Left hindlimb (tissue), 1 donor: ENCODE data around the gene BCL3.

ENCODE experiments used
- DNase-seq: peaks from one replicate; pipeline ENCODE4 v3.0.0-alpha.2; 2018

The BCL3 gene

DNA sequence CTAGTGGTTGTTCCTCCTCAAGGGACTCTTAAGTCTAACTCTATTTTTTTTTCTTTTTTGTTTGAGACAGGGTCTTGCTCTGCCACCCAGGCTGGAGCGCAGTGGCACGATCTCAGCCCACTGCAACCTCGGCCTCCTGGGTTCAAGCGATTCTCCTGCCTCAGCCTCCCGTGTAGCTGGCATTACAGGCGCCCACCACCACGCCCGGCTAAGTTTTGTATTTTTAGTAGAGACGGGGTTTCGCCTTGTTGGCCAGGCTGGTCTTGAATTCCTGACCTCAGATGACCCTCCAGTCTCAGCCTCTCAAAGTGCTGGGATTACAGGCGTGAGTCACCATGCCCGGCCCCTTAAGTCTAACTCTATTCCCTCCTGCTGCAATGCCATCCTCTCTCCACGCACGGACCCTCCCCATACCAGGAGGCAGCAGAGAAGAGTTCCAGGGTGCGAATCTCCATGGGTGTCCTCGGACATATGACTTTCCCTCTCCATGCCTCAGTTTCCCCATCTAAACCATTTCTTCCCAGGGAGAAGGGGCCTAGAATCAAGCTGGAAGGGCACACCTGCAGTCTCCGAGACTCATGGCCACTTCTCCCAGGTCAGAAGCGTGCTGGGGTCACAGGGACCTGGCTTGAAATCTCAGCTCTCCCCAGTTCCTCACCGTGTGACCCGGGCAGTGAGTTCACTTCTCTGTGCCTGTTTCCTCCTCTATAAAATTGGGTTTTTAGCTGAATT is 6.0 kb upstream of the BCL3 start:
- DNase-seq = no peak

DNA sequence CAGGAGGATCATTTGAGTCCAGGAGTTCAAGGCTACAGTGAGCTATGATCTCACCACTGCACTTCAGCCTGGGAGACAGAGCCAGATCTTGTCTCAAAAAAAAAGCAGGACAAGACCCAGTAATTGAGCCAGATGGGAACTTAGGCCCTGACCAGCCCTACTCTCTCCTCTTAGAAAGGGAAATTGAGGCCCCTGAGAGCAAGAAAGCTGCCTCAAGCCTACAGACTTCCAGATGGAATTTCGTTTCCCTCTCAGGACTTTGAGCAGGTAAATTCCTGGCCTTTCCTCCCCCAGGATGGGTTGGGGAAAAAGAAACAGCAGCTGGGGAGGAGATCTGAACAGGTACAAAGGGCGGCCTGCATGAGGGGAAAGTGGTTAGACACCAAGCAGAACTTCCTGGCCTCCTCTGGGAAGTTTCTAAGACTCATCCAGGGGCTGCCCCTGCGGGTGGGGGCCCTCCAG is 3.6 kb upstream of the BCL3 start:
- no peak for DNase-seq

DNA sequence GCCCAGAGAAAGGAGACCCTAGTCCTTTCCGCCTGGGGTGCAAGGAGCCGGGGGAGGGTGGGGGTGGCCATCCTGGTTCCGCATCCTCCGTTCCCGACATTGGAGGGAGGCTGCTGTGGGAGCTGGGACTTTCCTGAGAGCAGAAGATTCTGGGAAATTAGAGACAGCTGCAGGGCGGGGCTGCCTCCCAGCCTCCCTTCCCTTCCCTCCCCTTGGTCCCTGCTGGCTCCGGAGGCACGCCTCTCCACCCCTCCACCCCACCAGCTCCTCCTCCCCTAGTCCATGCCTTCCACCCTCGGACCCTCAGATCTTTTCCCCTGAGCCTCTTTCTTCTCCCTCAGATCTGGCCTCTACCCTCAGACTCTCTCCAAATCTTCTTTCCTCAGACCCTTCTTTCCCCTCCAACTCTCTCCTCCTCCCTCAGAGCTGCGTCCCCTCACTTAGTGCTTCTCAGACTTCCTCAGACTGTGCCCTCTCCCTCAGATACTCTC is 3.1 kb upstream of the BCL3 start:
- peak; percentile 88 for DNase-seq

DNA sequence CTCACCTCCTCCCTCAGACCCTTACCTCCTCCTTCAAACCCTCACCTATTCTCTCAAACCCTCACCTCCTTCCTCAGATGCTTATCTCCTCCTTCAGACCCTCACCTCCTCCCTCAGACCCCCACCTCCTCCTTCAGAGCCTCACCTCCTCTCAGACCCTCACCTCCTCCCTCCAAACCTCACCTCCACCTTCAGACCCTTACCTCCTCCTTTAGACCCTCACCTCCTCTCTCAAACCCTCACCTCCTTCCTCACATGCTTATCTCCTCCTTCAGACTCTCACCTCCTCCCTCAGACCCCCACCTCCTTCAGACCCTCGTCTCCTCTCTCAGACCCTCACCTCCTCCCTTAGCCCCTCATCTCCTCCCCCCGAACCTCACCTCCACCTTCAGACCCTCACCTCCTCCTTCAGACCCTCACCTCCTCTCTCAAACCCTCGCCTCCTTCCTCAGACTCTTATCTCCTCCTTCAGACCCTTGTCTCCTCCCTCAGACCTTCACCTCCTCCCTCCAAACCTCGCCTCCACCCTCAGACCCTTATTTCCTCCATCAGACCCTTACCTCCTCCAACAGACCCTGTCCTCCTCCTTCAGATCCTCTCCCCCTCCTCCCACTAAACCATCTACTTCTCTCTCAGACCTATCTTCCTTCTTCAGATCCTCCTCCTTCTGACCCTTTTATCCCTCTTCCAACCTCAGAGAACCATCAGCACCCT is 2.5 kb upstream of the BCL3 start:
- DNase-seq = no peak

DNA sequence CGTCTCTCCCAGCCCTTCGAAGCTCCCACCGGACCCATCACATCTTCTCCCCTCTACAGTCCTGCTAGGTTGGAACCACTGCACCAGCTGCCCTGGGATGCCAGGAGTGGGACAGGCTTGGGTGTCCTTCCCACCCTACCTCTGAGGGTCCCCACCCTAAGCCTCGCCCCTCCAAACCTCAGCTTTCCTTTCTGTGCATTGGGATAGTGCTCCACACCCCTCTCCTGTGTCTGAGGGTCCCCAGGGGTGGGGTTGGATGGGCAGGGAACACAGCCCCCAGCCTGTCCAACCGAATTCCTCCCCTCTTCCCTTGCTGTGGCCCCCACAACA is 1.9 kb upstream of the BCL3 start:
- no peak for DNase-seq

DNA sequence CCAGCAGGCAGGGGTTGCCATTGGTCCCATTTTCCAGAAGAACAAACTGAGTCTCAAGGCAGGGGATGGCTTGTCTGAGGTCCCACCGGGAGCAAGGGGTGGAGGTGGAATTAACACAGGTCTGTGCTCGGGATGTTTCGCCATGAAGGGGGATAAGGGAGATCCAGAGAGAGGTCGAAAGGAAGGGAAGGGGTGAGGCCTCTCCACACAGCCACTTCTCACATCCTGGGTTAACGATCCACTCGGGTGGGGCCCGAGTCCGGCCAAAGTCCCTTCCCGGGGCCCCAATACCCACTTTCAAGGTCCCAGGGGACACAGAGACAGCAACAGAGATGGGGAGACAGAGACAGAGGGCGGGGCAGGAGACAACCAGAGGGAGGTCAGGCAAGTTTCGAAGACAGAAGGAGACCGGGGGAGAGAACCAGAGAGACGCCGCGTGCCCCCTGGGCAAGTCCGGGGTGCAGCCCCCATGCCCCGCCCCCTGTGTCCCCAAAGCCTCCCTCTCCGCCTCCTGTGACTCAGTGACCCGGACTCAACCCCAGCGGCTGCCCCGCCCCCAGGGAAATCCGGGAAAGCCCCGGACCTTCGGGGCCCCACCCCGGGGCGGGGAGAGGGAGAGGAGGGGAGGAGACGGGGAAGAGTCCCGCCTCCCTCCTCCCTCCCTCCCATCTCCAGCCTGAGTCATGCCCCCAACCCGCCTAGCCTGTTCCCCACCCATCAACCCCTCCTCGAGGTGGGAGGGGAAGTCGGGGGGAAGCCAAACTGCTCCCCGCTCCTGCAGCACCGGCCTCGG is 1.4 kb upstream of the BCL3 start:
- peak; percentile 93 for DNase-seq

DNA sequence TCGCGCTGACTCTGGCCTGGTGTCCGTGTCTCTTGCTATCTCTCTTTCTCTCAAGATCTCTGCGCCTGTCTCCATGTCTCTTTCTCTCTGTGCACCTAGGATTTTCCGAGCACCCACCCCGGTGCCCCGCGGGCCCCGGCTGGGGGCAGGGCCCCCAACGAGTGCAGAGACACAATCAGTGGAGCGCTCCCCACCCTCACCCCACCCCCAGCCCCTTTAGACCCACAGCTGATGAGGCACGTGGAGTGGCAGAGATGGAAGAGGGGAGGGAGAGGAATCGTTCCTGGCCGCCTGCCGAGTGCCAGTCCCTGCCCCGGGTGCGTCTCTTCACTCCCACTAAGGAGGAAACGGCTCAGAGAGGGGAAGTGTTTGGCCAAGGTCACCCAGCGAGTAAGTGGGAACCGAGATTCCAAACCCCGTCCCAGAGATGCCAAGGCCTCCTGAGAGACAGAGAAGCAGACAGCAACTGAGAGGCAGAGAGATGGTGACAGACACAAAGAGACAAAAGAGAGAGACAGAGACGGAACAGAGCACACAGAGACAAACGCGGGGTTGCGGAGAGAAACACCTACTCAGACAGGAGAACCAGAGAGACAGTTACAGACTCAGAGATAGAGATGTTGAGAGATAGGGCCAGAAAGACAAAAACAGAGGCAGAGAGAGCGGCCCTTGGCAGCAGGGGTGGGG is 626 bp upstream of the BCL3 start:
- peak; percentile 74 for DNase-seq

DNA sequence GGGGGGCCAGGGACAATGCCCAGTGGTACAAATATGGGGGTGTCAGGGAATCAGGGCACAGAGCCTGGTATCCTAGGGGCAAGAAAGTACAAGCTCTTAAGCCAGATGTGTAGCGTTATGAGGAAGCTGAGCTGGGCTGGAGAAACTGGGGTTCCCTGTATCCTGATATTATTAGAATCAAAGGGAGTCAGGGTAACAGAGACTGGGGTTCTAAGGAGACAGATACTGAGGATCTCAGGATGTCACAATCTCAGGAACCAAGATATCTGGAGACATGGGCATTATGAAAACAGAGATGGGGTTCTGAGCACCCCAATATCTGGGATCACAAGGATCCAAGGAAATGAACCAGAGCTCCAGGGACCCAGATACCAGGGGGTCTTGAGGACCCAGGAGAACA is 784 bp downstream of the BCL3 start:
- DNase-seq = no peak

DNA sequence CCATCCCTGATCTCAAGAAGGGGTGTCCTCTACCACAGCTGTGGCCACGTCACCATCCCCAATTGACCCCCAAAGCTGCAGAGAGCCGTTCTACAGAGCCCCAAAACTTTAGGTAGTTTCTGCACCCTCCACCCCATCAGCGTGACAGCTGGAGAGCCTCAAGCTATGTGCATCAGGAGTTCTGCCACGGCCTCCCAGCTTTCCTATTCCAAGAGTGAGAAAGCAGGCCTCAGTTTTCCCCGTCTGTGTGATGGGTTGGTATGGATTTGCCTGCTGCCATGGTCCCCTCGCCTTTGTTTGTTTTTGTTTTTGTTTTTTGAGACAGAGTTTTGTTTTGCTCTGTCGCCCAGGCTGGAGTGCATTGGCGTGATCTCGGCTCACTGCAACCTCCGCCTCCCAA is 1.5 kb downstream of the BCL3 start:
- no peak for DNase-seq

DNA sequence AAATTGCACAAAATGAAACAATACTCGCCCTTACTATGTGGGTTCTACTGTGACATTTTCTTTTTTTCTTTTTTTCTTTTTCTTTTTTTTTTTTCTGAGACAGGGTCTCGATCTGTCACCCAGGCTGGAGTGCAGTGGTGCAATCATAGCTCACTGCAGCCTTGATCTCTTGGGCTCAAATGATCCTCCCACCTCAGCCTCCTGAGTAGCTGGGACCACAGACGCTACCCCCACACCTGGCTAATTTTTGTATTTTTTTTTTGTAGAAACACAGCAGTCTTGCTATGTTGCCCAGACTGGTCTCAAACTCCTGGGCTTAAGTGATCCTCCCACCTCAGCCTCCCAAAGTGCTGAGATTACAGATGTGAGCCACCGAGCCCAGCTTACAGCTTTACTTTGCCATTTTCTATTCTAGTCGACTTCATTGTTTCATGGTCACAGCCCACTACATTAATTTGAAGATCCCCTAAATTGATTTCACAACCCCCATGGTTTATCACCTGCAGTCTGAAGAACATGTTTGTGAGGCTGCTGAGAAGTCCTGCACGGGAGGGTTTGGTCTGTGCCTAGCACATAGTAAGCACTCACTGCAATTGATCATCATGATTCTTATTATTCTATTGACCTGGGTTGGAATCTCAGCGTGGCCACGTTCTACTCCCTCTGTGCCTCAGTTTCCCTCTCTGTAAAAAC is 3.8 kb downstream of the BCL3 start:
- no peak for DNase-seq

DNA sequence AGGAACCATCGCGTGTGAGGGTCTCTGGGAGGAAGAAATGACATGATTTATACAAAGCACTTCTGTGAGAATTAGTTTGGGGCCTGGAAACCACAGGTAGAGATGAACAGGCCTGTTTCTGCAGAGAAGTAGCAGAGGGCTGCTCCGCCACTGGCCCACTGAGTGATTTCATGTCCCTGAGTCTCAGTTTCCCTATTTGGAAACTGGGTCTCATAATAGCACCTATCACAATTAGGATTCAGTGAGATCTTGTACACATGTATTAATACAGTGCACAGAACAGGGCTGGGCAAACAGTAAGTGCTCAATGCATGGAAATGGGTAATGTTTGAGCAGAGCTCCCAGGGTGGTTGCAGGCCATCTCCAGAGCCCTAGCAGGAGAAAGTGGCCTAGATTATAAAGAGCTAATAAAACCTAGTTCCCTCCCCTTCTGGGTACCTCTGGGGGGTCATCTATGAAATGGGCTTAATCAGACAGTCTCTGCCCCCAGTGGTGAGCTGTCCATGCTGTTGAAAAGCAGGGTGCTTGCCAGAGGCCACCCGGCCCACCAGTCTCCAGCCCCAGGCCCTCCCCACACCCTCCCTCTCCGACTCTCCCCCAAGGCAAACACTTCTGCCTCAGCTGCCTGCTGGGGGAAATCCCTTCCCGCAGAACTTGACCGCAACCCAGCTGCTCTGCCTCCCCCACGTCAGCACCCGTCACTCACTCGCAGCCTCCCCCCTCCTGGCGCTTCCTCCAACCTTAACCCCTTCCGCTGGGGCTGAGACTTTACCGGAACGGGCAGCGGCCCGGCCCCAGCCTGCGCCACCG is 4.5 kb downstream of the BCL3 start:
- DNase-seq = peak; percentile 93

DNA sequence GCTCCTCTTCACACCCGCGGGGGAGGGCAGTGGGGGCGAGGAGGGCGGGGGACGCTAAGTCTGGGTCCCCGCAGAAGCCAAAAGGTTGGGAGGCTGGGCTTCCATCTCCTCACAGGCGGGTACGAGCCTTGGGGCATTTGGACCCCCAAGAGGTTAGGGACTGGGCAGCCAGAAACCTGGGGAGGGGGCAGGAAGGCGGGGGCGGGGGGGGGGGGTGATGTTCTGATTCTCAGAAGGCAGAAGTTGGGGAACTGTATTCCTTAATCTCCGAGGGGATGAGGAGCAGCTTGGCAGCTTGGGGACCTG is 5.1 kb downstream of the BCL3 start:
- DNase-seq = no peak

DNA sequence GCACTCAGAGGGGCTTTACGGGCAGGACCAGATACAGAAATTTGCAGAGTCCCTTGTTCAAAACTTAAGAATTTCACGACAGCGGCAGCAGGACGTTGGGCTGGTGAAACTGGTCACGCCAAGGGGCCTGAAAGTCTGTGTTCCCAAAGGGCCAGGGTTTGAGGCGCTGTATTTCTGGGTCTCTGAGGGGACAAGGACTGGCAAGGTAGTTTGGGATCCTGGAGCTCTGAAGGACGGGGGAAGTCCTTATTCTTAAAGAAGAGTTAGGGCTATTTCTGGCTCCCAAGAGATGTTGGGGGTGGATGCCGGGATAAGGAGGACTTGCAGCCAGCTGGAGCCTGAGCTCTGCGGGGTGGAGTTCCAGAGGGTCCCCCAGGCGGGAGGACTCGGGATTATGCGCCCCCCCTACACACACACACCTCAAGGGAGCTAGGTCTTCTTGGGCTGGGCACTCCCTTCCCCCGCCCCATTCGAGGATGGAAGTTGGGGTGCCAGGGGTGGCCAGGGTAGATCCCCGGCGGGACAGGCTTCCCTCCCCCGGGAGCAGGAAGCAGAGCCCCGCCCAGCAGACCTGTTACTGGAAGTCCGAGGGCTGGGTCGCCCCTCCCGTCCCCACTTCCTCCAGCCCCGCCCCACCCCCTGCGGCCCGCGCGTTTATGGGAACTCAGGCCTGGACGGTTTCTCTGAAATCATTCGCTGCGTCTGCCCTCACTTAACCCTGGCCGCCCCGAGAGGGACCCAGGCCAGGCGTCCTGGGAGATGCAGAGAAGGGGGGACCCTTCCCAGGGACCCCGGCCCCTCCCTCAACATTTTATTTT is 5.6 kb downstream of the BCL3 start:
- DNase-seq = peak; percentile 85

DNA sequence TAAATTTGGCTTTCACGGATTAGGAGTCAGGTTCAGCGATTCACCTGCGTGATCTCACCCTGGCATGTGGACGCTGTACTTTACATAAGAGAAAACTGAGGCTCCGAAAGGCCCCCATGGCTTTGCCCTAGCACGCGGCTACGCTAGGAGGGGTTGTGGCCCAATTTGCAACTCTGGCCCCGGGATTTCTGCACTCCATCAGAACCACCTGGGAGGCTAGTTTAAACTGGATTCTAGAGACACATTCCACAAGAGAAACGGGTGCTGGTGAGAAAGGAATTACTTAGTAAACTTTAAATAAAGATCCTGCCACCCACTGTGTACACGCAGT is 6.2 kb downstream of the BCL3 start:
- DNase-seq = no peak

DNA sequence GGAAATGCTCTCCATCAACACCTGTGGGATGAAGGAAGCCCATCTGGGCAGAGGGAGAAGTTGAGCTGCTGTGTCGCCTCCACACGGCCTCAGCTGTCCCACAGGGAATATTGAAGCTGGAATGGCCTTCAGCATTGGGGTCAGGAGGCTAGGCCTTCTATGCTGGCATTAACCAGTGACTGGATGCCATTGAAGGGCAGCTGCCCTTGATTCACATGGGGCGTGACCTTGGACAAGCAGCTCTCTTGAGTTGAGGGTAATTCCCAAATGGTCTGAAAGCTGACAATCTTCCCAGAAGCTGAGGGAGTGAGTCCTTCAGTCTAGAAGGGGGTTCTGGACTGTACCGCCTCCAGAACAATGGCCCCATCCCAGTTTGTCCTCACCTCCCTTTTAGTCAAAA is 6.7 kb downstream of the BCL3 start:
- no peak for DNase-seq

DNA sequence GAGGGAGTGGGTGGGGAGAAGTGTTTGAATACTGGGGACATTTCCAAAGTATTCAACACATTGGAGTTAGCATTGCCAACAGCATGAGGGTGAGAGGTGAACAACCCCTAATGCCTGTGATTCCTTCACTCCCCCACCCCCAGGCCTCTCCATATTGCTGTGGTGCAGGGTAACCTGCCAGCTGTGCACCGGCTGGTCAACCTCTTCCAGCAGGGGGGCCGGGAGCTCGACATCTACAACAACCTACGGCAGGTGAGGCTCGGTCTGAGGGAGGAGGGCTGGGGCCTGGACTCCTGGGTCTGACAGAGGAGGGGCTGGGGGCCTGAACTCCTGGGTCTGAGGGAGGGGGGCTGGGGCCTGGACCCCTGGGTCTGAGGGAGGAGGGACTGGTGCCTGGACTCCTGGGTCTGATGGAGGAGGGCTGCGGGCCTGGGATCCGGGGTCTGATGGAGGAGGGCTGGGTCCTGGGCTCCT is 7.6 kb downstream of the BCL3 start:
- no peak for DNase-seq

DNA sequence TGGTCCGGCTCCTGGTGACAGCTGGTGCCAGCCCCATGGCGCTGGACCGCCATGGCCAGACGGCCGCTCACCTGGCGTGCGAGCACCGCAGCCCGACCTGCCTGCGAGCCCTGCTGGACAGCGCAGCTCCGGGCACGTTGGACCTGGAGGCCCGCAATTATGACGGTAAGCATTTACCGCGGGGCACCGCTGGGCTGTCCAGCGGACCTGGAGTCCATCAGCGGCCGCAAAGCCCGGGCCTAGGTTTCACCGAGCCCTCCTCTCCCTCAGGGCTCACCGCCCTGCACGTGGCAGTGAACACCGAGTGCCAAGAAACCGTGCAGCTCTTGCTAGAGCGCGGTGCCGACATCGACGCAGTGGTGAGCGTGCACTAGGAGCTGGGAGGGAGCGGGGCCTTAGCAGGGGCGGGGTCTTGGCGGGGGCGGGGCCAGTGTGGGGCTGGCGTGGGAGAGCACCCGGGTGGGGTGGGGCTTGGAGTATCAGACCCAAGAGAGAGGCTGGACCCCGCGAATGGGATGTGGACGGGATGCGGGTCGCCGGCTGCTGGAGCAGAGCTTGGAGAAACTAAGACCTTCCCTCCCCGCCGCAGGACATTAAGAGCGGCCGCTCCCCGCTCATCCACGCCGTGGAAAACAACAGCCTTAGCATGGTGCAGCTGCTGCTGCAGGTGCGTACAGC is 8.7 kb downstream of the BCL3 start:
- peak; percentile 89 for DNase-seq

DNA sequence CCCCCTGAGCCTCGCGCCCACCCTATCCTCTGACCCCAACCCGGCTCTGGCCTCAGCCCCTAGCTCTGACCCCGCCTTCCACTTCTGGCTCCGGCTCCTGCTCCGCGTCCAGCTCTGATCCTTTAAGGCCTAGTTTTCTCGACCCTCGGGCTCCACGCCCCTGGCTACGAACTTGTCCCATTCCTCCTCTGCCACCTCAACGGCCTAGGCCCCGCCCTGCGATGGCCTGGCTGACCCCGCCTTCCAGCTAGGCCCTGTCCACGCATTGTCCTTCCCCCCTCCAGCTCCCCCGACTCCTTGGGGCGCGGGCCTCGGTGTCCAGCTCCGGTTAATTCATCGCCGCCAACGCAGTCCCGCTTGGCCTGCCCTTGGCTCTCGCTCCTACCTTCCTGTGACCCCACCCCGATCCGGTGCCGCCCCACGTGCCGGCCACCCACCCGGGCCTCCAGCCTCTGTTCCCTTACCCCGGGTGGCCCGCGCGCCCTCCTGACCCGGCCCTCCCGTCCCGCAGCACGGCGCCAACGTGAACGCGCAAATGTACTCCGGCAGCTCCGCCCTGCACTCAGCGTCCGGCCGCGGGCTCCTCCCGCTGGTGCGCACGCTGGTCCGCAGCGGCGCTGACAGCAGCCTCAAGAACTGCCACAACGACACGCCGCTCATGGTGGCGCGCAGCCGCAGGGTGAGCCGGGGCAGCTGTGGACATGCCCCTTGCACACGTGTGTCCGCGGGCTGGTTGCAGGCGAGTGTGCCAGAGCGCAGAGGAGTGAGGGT is 9.4 kb downstream of the BCL3 start:
- peak; percentile 83 for DNase-seq

DNA sequence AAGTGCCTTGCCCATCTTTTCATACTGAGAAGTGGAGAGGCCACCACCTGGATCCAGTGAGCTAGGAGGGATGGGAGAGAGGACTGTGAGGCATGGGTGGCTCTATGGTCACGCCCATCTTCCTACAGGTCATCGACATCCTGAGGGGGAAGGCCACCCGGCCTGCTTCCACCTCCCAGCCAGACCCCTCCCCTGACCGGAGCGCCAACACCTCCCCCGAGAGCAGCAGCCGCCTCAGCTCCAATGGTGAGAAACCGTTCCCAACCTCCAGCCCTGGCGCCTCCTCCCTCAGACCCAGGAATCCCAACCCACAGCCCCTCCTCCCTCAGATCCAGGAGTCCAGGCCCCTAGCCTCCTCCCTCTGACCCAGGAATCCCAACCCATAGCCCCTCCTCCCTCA is 10.1 kb downstream of the BCL3 start:
- no peak for DNase-seq
